Measurements from ENCODE around the gene LILRA1.
"Not testable (repeated sequence)": the region's sequence is repeated elsewhere in the genome, so short reads cannot be mapped to it uniquely, and the experiment has no call there.

The LILRA1 gene

DNA sequence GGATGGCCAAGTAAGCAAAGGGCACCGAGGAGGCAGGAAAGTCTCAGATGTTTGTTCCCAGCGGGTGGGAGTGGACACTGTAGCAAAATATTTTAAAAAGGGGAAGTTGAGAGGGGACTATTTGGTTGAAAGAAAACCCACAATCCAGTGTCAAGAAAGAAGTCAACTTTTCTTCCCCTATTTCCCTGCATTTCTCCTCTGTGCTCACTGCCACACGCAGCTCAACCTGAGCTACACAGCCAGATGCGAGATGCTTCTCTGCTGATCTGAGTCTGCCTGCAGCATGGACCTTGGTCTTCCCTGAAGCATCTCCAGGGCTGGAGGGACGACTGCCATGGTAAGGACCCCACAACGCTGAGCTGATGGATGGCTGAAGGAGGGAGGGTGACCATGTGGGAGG, at the start of gene LILRA1:
Gene LILRA1 (plus strand): TSS at position 188 of the 400 bp plus-strand sequence. CDS start 613 bp downstream, outside the sequence.
- not testable (repeated sequence) for DNase-seq (ENCODE audit: low read depth)

DNA sequence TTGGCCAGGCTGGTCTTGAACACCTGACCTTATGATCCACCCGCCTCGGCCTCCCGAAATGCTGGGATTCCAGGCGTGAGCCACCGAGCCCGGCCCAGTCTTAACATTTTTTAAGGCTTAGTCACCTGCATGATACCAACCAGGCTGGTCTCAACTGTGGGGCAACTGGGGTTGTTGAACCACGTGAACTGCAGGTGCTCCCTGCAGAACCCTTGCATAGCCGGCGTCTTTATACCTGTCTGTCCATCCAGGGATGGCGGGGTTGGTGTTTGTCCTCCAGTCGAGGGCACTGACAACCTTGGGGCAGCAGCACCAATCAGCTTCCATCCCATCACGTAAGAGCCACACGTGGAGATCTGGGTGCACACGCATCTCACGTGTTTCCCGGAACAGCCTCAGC, 44.6 kb upstream of the LILRA1 start:
- DNase-seq (ENCODE audit: low read depth) = no peak
- TF ChIP-seq CTCF (IDR thresholded peaks at IDR 0.05; ENCODE audit: control insufficient read depth, insufficient read depth, low read depth, low read length, missing control alignments) = no peak
- H3K4me3 ChIP-seq (ENCODE audit: control insufficient read depth, low read depth, low read length) = no peak overlapping the region

More for the DNA sequence above, at the start of gene LILRA1:
- not testable (repeated sequence) for H3K4me3 ChIP-seq (ENCODE audit: control insufficient read depth, low read depth, low read length)

GRCh38 chr19:54549224-54549623, 44.2 kb upstream of the LILRA1 start:
- DNase-seq (ENCODE audit: low read depth) = no peak
- no peak for TF ChIP-seq CTCF (IDR thresholded peaks at IDR 0.05; ENCODE audit: control insufficient read depth, insufficient read depth, low read depth, low read length, missing control alignments)
- H3K4me3 ChIP-seq (ENCODE audit: control insufficient read depth, low read depth, low read length) = no peak overlapping the region

DNA sequence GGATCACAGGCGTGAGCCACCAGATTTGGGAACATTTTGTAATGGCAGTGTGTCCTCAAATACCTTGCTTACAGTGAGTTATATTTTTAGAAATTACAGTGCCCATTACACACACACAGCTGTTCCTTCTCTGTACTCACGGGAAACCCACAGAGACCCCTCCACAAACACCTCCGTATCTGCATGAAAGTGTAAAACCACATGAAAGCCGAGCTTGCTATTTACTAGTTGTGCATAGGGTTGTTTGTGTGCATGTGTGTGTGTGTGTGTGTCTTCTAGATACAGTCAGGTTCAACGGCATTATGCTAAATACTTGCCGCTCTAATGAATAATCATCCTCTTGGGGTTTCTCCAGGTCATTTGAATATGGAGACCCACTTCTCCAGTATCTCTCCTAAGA, 42.1 kb upstream of the LILRA1 start:
- no peak for TF ChIP-seq CTCF (IDR thresholded peaks at IDR 0.05; ENCODE audit: control insufficient read depth, insufficient read depth, low read depth, low read length, missing control alignments)
- H3K4me3 ChIP-seq (ENCODE audit: control insufficient read depth, low read depth, low read length) = no peak overlapping the region
- no peak for DNase-seq (ENCODE audit: low read depth)

GRCh38 chr19:54551950-54552912, 41.2 kb upstream of the LILRA1 start:
- H3K4me3 ChIP-seq (ENCODE audit: control insufficient read depth, low read depth, low read length) = no peak overlapping the region
- DNase-seq (ENCODE audit: low read depth) = no peak
- no peak for TF ChIP-seq CTCF (IDR thresholded peaks at IDR 0.05; ENCODE audit: control insufficient read depth, insufficient read depth, low read depth, low read length, missing control alignments)

GRCh38 chr19:54552913-54553310, 40.5 kb upstream of the LILRA1 start:
- H3K4me3 ChIP-seq (ENCODE audit: control insufficient read depth, low read depth, low read length) = no peak overlapping the region
- no peak for DNase-seq (ENCODE audit: low read depth)
- no peak for TF ChIP-seq CTCF (IDR thresholded peaks at IDR 0.05; ENCODE audit: control insufficient read depth, insufficient read depth, low read depth, low read length, missing control alignments)

GRCh38 chr19:54554006-54554405, 39.4 kb upstream of the LILRA1 start:
- TF ChIP-seq CTCF (IDR thresholded peaks at IDR 0.05; ENCODE audit: control insufficient read depth, insufficient read depth, low read depth, low read length, missing control alignments) = no peak
- no peak overlapping the region for H3K4me3 ChIP-seq (ENCODE audit: control insufficient read depth, low read depth, low read length)
- no peak for DNase-seq (ENCODE audit: low read depth)

Data from AG09309 (cell line).